ENCODE measurements around the gene EIF5. TPM values are rescaled to one million over a fixed set of nuclear protein-coding genes. Genes with fewer than 3 reads are reported as not detected.
A peak's percentile ranks its signal among the peaks of the same experiment; 100 is the strongest.

Gene EIF5
- total and polyA plus RNA-seq, 2 of the 8 experiments (the other 6 are each of a cell fraction or from before 2014, with no cell fraction given), result 179 to 323 TPM

GRCh38 chr14:103341250-103342129, 7.5 kb downstream of the EIF5 start:
- H2AK5ac ChIP-seq (ENCODE audit: low read depth, low read length), result no peak overlapping the region
- CTCF ChIA-PET (ENCODE audit: partially characterized antibody), result no interaction called here
- no peak overlapping the region for H3K4me3 ChIP-seq (ENCODE audit: extremely low read depth in 1 of 4, insufficient read depth in 2 of 4, low read depth in 3 of 4, low read length in 4 of 4)
- no peaks in the 10 kb centered on the region for H3K4me1 ChIP-seq (replicated peaks in 1 of 4; ENCODE audit: control insufficient read depth in 3 of 4, insufficient read depth in 4 of 4, low read length in 3 of 4)
- no peak overlapping the region for H3K27ac ChIP-seq (ENCODE audit: low read depth, low read length)
- peaks cover 49 to 86% (median 73%) of the 10 kb centered on the region in 4 experiments for H3K36me3 ChIP-seq (ENCODE audit: control insufficient read depth in 2 of 4, insufficient read depth in 4 of 4, low read length in 3 of 4)
- H4K91ac ChIP-seq (replicated peaks; ENCODE audit: insufficient read length, low read length), result no peak overlapping the region
- no peaks in the 10 kb centered on the region for H3K9me3 ChIP-seq (ENCODE audit: insufficient read depth in 2 of 2, low read depth in 1 of 2, low read length in 1 of 2)
- H3K4ac ChIP-seq (replicated peaks; ENCODE audit: insufficient read length, low read depth, low read length), result no peak overlapping the region
- TF ChIP-seq POLR2A (IDR thresholded peaks at IDR 0.05; ENCODE audit: control extremely low read depth in 1 of 2, low read depth in 2 of 2, low read length in 2 of 2), result peak in 1 of 2 experiments; percentile 55; a peak in 2 of 3 replicates
- no peak for TF ChIP-seq SUZ12 (IDR thresholded peaks at IDR 0.05; ENCODE audit: low read length)
- no peak overlapping the region for H3K4me2 ChIP-seq (ENCODE audit: insufficient read depth in 1 of 2, low read depth in 2 of 2, low read length in 2 of 2)
- no peak overlapping the region for H3K9ac ChIP-seq (replicated peaks in 1 of 4; ENCODE audit: extremely low read depth in 1 of 4, low read depth in 3 of 4, low read length in 3 of 4)
- no peak overlapping the region for H3K23ac ChIP-seq (ENCODE audit: insufficient read length)
- no peaks in the 10 kb centered on the region for H3K79me1 ChIP-seq (ENCODE audit: low read depth, low read length)
- no peak overlapping the region for H3K56ac ChIP-seq (replicated peaks; ENCODE audit: insufficient read length, low read depth, low read length)
- 96% methylated on average over 5 of the region's 5 CpGs; no CpG with 5 or more reads in 1 of the 2 experiments for WGBS, 2 experiments (ENCODE audit: extremely low coverage in 1 of 2, insufficient coverage in 1 of 2, insufficient read length in 1 of 2, insufficient replicate concordance in 2 of 2, low coverage in 1 of 2, low lambda C conversion rate in 2 of 2, missing lambda C conversion rate in 1 of 2)
- H2BK15ac ChIP-seq (ENCODE audit: low read length), result no peak overlapping the region
- H2BK120ac ChIP-seq (replicated peaks; ENCODE audit: low read depth, low read length), result no peak overlapping the region
- POLR2A ChIA-PET (ENCODE audit: partially characterized antibody), result interaction anchor here (0.7 to 16.0 kb wide), 18 partner anchors 5 to 220 kb away, joined by 3 to 247 read pairs (median 5); partner anchors contain the start of gene BAG5
- H2BK5ac ChIP-seq (ENCODE audit: low read depth, low read length), result no peak overlapping the region
- no peak overlapping the region for H3K18ac ChIP-seq (ENCODE audit: extremely low read depth, low read length)
- DNase-seq (ENCODE audit: low read depth in 1 of 2, low spot score in 2 of 2) (no peak), FAIRE-seq (no peak)
- H2AFZ ChIP-seq (ENCODE audit: low read length), result no peak overlapping the region
- no peak overlapping the region for H2BK12ac ChIP-seq (ENCODE audit: low read depth, low read length)
- H3K27me3 ChIP-seq (replicated peaks in 1 of 4; ENCODE audit: control insufficient read depth in 3 of 4, extremely low read depth in 1 of 4, insufficient read depth in 3 of 4, low read length in 3 of 4), result no peaks in the 10 kb centered on the region
- H3K14ac ChIP-seq (ENCODE audit: insufficient read length), result no peak overlapping the region
- H2BK20ac ChIP-seq (ENCODE audit: low read length), result no peak overlapping the region
- H3K79me2 ChIP-seq (ENCODE audit: control insufficient read depth in 1 of 2, insufficient read depth in 2 of 2, low read length in 2 of 2), result peaks cover 0 to 9% of the 10 kb centered on the region in 2 experiments; a peak in 2 of 4 replicates
- no peak overlapping the region for H4K5ac ChIP-seq (ENCODE audit: insufficient read length, low read depth, low read length)
- no peaks in the 10 kb centered on the region for H3K23me2 ChIP-seq (ENCODE audit: low read depth, low read length)
- no peak overlapping the region for H4K8ac ChIP-seq (ENCODE audit: extremely low read depth, insufficient read depth, low read length)
- peaks cover 10 to 18% of the 10 kb centered on the region in 2 experiments for H4K20me1 ChIP-seq (replicated peaks in 1 of 2; ENCODE audit: control insufficient read depth in 1 of 2, insufficient read depth in 2 of 2, low read length in 2 of 2)
